Measurements from ENCODE around the gene ROS1. TPM values are rescaled to one million over a fixed set of nuclear protein-coding genes. Genes with fewer than 3 reads are reported as not detected.

The ROS1 gene
- total and polyA plus RNA-seq, 10 of the 15 experiments (the other 5 are each of a cell fraction or from before 2014, with no cell fraction given): under 0.01 to 0.07 (median 0.03) TPM; not detected in 5

DNA sequence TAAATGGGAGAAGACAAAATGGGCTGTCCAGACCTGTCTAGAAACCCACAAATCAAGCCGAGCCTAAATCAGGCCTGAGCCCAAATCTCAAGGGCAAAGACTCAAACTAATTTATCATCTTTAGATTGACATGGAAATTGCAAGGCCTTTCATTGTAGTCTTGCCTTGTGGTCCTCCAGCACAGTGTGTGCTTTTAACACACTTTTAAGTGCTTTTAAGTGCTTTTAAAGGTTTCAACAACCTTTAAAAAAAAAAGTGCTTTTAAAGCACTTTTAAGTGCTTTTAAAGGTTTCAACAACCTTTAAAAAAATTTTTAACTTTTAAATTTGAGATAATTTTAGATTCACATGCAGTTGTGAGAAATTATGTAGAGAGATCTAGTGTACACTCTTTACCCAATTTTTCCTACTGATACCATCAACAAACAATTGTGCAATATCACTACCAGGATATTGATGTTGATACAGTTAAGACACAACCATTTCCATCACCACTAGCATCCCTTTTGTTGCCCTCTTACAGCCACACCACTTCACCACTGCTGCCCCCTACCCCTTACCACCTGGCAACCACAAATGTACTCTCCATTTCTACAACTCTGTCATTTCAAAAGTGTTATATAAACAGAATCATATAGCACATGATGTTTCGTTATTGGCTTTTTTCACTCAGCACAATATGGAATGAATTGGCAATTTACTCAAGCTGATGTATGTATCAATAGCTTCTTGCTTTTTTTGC is 33.6 kb upstream of the ROS1 start (continued):
- TF ChIP-seq, protein P1, sequence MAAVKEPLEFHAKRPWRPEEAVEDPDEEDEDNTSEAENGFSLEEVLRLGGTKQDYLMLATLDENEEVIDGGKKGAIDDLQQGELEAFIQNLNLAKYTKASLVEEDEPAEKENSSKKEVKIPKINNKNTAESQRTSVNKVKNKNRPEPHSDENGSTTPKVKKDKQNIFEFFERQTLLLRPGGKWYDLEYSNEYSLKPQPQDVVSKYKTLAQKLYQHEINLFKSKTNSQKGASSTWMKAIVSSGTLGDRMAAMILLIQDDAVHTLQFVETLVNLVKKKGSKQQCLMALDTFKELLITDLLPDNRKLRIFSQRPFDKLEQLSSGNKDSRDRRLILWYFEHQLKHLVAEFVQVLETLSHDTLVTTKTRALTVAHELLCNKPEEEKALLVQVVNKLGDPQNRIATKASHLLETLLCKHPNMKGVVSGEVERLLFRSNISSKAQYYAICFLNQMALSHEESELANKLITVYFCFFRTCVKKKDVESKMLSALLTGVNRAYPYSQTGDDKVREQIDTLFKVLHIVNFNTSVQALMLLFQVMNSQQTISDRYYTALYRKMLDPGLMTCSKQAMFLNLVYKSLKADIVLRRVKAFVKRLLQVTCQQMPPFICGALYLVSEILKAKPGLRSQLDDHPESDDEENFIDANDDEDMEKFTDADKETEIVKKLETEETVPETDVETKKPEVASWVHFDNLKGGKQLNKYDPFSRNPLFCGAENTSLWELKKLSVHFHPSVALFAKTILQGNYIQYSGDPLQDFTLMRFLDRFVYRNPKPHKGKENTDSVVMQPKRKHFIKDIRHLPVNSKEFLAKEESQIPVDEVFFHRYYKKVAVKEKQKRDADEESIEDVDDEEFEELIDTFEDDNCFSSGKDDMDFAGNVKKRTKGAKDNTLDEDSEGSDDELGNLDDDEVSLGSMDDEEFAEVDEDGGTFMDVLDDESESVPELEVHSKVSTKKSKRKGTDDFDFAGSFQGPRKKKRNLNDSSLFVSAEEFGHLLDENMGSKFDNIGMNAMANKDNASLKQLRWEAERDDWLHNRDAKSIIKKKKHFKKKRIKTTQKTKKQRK (IDR thresholded peaks at IDR 0.05; ENCODE audit: low read depth, low read length): no peak
- no peak for TF ChIP-seq CHD1 (IDR thresholded peaks at IDR 0.05; ENCODE audit: low read depth, low read length)
- no peak for TF ChIP-seq RUNX3 (IDR thresholded peaks at IDR 0.05; ENCODE audit: low read length)

DNA sequence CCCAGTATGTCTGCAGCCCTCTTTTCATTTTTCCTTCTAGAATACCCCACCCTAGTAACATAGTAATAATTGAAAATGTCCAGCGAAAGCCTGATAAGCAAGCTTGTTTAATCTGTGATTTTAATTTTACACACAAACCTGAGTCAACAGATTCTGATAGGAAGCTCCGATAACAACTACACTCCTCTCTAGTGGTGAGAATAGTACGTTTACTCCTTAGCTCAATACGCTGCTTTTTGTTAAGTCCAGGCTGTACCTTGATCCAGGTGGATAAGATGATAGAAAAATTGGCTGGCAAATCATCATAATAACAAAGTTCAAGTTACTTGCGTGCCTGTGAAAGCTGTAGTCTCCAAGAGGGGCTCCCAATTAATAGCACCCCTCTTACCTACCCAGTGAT is 31.3 kb upstream of the ROS1 start:
- H3K9ac ChIP-seq (ENCODE audit: control insufficient read depth, insufficient read depth, low read length): no peak overlapping the region
- no peak for DNase-seq (ENCODE audit: low read depth, low spot score)
- no peaks in the 10 kb centered on the region for H4K20me1 ChIP-seq (ENCODE audit: control insufficient read depth, insufficient read depth)
- H3K9me3 ChIP-seq (replicated peaks; ENCODE audit: control insufficient read depth, insufficient read depth, low read length): no peaks in the 10 kb centered on the region
- SMC1A ChIA-PET (ENCODE audit: uncharacterized antibody, unreplicated experiment): interaction anchor here (0.7 to 2.0 kb wide), 7 partner anchors 15 to 148 kb away, joined by 3 to 8 read pairs (median 3); partner anchors contain the start of gene DCBLD1
- CTCF ChIA-PET: interaction anchor here (0.7 to 1.6 kb wide), 4 partner anchors 7 to 147 kb away, joined by 3 to 7 read pairs (median 4); no protein-coding TSS in a partner anchor
- no peak overlapping the region for H3K27ac ChIP-seq (ENCODE audit: control insufficient read depth, insufficient read depth)
- no peaks in the 10 kb centered on the region for H3K4me1 ChIP-seq (ENCODE audit: control insufficient read depth, insufficient read depth, low read length)
- no peaks in the 10 kb centered on the region for H3K36me3 ChIP-seq (ENCODE audit: control insufficient read depth in 2 of 2, insufficient read depth in 2 of 2, low read length in 1 of 2)
- no peak for FAIRE-seq
- RAD21 ChIA-PET (ENCODE audit: unreplicated experiment): interaction anchor here (1.0 kb wide), 1 partner anchor 14 kb away, joined by 3 read pairs; no protein-coding TSS in a partner anchor
- no peaks in the 10 kb centered on the region for H3K79me2 ChIP-seq (ENCODE audit: control insufficient read depth, insufficient read depth, low read length)
- no peaks in the 10 kb centered on the region for H3K27me3 ChIP-seq (replicated peaks in 1 of 2; ENCODE audit: control insufficient read depth in 2 of 2, insufficient read depth in 2 of 2, low read length in 1 of 2)
- intact Hi-C loops (cut with micrococcal nuclease; ENCODE audit: unreplicated experiment) (no loop called here), in situ Hi-C loops (cut with MboI) (loop anchor here (10.0 kb wide), 1 partner anchor 378 kb away; no protein-coding TSS in a partner anchor)
- no peak for ATAC-seq
- 50% methylated on average over 5 of the region's 5 CpGs for WGBS (ENCODE audit: insufficient coverage, insufficient replicate concordance, low lambda C conversion rate, missing lambda C conversion rate)
- no peak overlapping the region for H2AFZ ChIP-seq (ENCODE audit: control insufficient read depth, low read depth, low read length)
- H3K4me3 ChIP-seq: no peak overlapping the region
- POLR2A ChIA-PET: no interaction called here
- no TSS peak for BruUV-seq (replicated peaks)
- no peak overlapping the region for H3K4me2 ChIP-seq (ENCODE audit: control insufficient read depth, insufficient read depth)
- TF ChIP-seq CBFB (IDR thresholded peaks at IDR 0.05; ENCODE audit: low read depth): no peak
- TF ChIP-seq, protein P2, sequence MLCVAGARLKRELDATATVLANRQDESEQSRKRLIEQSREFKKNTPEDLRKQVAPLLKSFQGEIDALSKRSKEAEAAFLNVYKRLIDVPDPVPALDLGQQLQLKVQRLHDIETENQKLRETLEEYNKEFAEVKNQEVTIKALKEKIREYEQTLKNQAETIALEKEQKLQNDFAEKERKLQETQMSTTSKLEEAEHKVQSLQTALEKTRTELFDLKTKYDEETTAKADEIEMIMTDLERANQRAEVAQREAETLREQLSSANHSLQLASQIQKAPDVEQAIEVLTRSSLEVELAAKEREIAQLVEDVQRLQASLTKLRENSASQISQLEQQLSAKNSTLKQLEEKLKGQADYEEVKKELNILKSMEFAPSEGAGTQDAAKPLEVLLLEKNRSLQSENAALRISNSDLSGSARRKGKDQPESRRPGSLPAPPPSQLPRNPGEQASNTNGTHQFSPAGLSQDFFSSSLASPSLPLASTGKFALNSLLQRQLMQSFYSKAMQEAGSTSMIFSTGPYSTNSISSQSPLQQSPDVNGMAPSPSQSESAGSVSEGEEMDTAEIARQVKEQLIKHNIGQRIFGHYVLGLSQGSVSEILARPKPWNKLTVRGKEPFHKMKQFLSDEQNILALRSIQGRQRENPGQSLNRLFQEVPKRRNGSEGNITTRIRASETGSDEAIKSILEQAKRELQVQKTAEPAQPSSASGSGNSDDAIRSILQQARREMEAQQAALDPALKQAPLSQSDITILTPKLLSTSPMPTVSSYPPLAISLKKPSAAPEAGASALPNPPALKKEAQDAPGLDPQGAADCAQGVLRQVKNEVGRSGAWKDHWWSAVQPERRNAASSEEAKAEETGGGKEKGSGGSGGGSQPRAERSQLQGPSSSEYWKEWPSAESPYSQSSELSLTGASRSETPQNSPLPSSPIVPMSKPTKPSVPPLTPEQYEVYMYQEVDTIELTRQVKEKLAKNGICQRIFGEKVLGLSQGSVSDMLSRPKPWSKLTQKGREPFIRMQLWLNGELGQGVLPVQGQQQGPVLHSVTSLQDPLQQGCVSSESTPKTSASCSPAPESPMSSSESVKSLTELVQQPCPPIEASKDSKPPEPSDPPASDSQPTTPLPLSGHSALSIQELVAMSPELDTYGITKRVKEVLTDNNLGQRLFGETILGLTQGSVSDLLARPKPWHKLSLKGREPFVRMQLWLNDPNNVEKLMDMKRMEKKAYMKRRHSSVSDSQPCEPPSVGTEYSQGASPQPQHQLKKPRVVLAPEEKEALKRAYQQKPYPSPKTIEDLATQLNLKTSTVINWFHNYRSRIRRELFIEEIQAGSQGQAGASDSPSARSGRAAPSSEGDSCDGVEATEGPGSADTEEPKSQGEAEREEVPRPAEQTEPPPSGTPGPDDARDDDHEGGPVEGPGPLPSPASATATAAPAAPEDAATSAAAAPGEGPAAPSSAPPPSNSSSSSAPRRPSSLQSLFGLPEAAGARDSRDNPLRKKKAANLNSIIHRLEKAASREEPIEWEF (IDR thresholded peaks at IDR 0.05; ENCODE audit: insufficient replicate concordance, low read depth, low read length): no peak
- TF ChIP-seq, protein P3, sequence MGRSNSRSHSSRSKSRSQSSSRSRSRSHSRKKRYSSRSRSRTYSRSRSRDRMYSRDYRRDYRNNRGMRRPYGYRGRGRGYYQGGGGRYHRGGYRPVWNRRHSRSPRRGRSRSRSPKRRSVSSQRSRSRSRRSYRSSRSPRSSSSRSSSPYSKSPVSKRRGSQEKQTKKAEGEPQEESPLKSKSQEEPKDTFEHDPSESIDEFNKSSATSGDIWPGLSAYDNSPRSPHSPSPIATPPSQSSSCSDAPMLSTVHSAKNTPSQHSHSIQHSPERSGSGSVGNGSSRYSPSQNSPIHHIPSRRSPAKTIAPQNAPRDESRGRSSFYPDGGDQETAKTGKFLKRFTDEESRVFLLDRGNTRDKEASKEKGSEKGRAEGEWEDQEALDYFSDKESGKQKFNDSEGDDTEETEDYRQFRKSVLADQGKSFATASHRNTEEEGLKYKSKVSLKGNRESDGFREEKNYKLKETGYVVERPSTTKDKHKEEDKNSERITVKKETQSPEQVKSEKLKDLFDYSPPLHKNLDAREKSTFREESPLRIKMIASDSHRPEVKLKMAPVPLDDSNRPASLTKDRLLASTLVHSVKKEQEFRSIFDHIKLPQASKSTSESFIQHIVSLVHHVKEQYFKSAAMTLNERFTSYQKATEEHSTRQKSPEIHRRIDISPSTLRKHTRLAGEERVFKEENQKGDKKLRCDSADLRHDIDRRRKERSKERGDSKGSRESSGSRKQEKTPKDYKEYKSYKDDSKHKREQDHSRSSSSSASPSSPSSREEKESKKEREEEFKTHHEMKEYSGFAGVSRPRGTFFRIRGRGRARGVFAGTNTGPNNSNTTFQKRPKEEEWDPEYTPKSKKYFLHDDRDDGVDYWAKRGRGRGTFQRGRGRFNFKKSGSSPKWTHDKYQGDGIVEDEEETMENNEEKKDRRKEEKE (IDR thresholded peaks at IDR 0.05): no peak
- TF ChIP-seq SMAD5 (IDR thresholded peaks at IDR 0.05; ENCODE audit: low read depth): no peak
- no peak for TF ChIP-seq SIN3A (IDR thresholded peaks at IDR 0.05; ENCODE audit: low read depth, low read length)
- no peak for TF ChIP-seq ZNF217 (IDR thresholded peaks at IDR 0.05)
- TF ChIP-seq RAD51 (IDR thresholded peaks at IDR 0.05): no peak
- no peak for TF ChIP-seq CHD4 (IDR thresholded peaks at IDR 0.05)

All from GM12878 (cell line).